ENCODE results near the gene SPDYE5. TPM values are rescaled to one million over a fixed set of nuclear protein-coding genes. Genes with fewer than 3 reads are reported as not detected.
"Not testable (repeated sequence)": the region's sequence is repeated elsewhere in the genome, so short reads cannot be mapped to it uniquely, and the experiment has no call there.

Gene SPDYE5
- total RNA-seq, 1 experiment from 2014 or later, result not detected

- H3K18ac ChIP-seq (ENCODE audit: insufficient read length, low read depth, low read length); H3K9me3 ChIP-seq (ENCODE audit: control insufficient read depth, low read depth, low read length); H4K5ac ChIP-seq (ENCODE audit: insufficient read length, low read depth, low read length); H3K23me2 ChIP-seq (ENCODE audit: insufficient read length, low read depth, low read length, poor library complexity, severe bottlenecking); H4K8ac ChIP-seq (replicated peaks; ENCODE audit: insufficient read length, low read depth, low read length); H3K9me3 Mint-ChIP-seq; H3K4me1 Mint-ChIP-seq; H3K27me3 ChIP-seq (ENCODE audit: insufficient read depth, low read length); H2BK12ac ChIP-seq (ENCODE audit: insufficient read length, low read depth, low read length); H4K20me1 ChIP-seq (ENCODE audit: control insufficient read depth, insufficient read depth, insufficient read length); H3K27ac ChIP-seq (ENCODE audit: insufficient read length, low read depth, low read length); H2AK5ac ChIP-seq (ENCODE audit: insufficient read length, low read length); H3K56ac ChIP-seq (ENCODE audit: insufficient read length, low read depth, low read length); H3K4me1 ChIP-seq (ENCODE audit: insufficient read depth, low read length); H3K79me2 ChIP-seq (ENCODE audit: insufficient read depth, low read length); H2BK120ac ChIP-seq (ENCODE audit: low read depth, low read length, poor library complexity, severe bottlenecking); H4K91ac ChIP-seq (ENCODE audit: insufficient read length, low read depth, low read length); H2BK15ac ChIP-seq (ENCODE audit: low read depth, low read length); H3K23ac ChIP-seq (ENCODE audit: insufficient read length, low read depth, low read length); H2BK20ac ChIP-seq (ENCODE audit: low read depth, low read length, poor library complexity, severe bottlenecking); H3T11ph ChIP-seq (ENCODE audit: low read length); H2BK5ac ChIP-seq (ENCODE audit: insufficient read length, low read length); H3K4ac ChIP-seq (ENCODE audit: low read depth, low read length); H2AFZ ChIP-seq (ENCODE audit: low read length); H3K27me3 Mint-ChIP-seq (ENCODE audit: low read depth); H3K79me1 ChIP-seq (ENCODE audit: insufficient read depth, low read depth, low read length, poor library complexity, severe bottlenecking); H3K14ac ChIP-seq (ENCODE audit: insufficient read depth, low read length): not testable (repeated sequence)
- H3K27ac Mint-ChIP-seq, result peak overlapping the region in 2 of 3 experiments; percentile 89 to 92; a peak in 4 of 7 replicates
- H3K4me2 ChIP-seq (ENCODE audit: insufficient read depth, insufficient read length, low read length), result peak overlapping the region; percentile 79
- peaks cover 5 to 14% (median 13%) of the 10 kb centered on the region in 3 experiments; a peak in 6 of 7 replicates for H3K36me3 Mint-ChIP-seq (ENCODE audit: insufficient read depth in 1 of 3, low read depth in 3 of 3)
- DNase-seq, result peak; percentile 22
- peak overlapping the region; percentile 95 to 96 for H3K4me3 Mint-ChIP-seq
- H3K9ac ChIP-seq (ENCODE audit: extremely low read depth, insufficient read length, low read length), result peak overlapping the region; percentile 45
- no CpG with 5 or more reads among the region's 32 CpGs for WGBS (ENCODE audit: extremely low coverage, insufficient read length, low lambda C conversion rate)
Measured at GRCh38 chr7:75485355-75485978, 6.7 kb upstream of the SPDYE5 start.

DNA sequence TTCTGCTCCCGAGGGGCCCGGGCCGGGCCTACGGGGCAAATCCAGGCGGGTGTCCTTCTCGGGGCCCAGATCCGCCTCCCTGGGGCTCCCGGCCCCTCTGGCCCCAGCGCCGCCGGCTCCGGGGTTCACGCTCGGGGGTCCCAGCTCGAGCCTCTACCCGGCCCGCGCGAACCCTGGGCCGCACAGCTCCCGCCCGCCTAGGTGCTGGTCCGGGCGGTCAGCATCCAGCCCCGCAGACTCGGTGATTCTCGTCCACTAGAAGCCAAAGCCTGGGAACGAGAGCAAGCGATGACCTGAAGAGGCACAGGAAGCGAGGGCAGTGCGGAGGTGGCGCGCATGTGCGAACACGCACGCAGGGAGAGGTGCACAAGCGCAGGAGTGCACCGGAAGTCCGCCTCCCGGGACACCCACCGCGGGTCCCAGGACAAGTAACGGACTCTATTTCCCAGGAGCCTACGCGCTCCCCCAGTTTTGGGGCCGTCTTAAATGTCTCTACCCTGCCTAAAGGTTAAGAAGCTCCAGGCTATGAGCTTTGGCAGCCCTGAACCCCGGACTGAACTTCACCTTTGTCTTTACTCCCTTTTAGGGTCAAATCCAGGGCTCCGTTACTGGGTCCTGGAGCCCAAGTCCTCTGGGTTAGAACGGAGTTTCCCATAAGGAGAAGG lies 6.0 kb upstream of the SPDYE5 start, which contains the start of gene POM121C:
POM121C (minus strand) TSS at position 321 of the 665 bp plus-strand sequence. CDS start 44,803 bp downstream, outside the sequence.
- H4K5ac ChIP-seq (ENCODE audit: insufficient read length, low read depth, low read length); H3K18ac ChIP-seq (ENCODE audit: insufficient read length, low read depth, low read length); H4K91ac ChIP-seq (ENCODE audit: insufficient read length, low read depth, low read length); H4K8ac ChIP-seq (replicated peaks; ENCODE audit: insufficient read length, low read depth, low read length); H3K14ac ChIP-seq (ENCODE audit: insufficient read depth, low read length); H3K4me1 Mint-ChIP-seq; H3K4me1 ChIP-seq (ENCODE audit: insufficient read depth, low read length); H3K23ac ChIP-seq (ENCODE audit: insufficient read length, low read depth, low read length); H3K9me3 Mint-ChIP-seq; H3K79me2 ChIP-seq (ENCODE audit: insufficient read depth, low read length); H2BK12ac ChIP-seq (ENCODE audit: insufficient read length, low read depth, low read length); H3K9me3 ChIP-seq (ENCODE audit: control insufficient read depth, low read depth, low read length); H2BK5ac ChIP-seq (ENCODE audit: insufficient read length, low read length); H2AK5ac ChIP-seq (ENCODE audit: insufficient read length, low read length); H3T11ph ChIP-seq (ENCODE audit: low read length); H2BK20ac ChIP-seq (ENCODE audit: low read depth, low read length, poor library complexity, severe bottlenecking); H2AFZ ChIP-seq (ENCODE audit: low read length); H3K27ac ChIP-seq (ENCODE audit: insufficient read length, low read depth, low read length); H3K56ac ChIP-seq (ENCODE audit: insufficient read length, low read depth, low read length); H3K27me3 Mint-ChIP-seq (ENCODE audit: low read depth); H3K79me1 ChIP-seq (ENCODE audit: insufficient read depth, low read depth, low read length, poor library complexity, severe bottlenecking); H2BK15ac ChIP-seq (ENCODE audit: low read depth, low read length); H3K23me2 ChIP-seq (ENCODE audit: insufficient read length, low read depth, low read length, poor library complexity, severe bottlenecking); H4K20me1 ChIP-seq (ENCODE audit: control insufficient read depth, insufficient read depth, insufficient read length); H2BK120ac ChIP-seq (ENCODE audit: low read depth, low read length, poor library complexity, severe bottlenecking); H3K4ac ChIP-seq (ENCODE audit: low read depth, low read length); H3K27me3 ChIP-seq (ENCODE audit: insufficient read depth, low read length): not testable (repeated sequence)
- Histone ChIP-seq H3K4me2 (ENCODE audit: insufficient read depth, insufficient read length, low read length) (peak within 1 kb of the TSS; percentile 79), H3K9ac (ENCODE audit: extremely low read depth, insufficient read length, low read length) (peak within 1 kb of the TSS; percentile 45)
- no CpG with 5 or more reads among the region's 49 CpGs for WGBS (ENCODE audit: extremely low coverage, insufficient read length, low lambda C conversion rate)
- Mint-ChIP-seq H3K4me3 (peak within 1 kb of the TSS; percentile 95 to 96), H3K27ac (peak within 1 kb of the TSS; percentile 87 to 92 (median 89); a peak in 5 of 7 replicates), H3K36me3 (ENCODE audit: insufficient read depth in 1 of 3, low read depth in 3 of 3) (peaks cover 5 to 14% (median 13%) of the 10 kb centered on the region in 3 experiments; a peak in 6 of 7 replicates)
- peak; percentile 98 for DNase-seq
